Esophagus muscularis mucosa (tissue), 4 donors: ENCODE results near the gene P2RX1. TPM values are rescaled to one million over a fixed set of nuclear protein-coding genes. Genes with fewer than 3 reads are reported as not detected.

ENCODE experiments used
- DNase-seq: peaks from one replicate; pipeline ENCODE4 v3.0.0-alpha.2; 2017; ENCODE audit errors: extremely low spot score
- H3K27ac ChIP-seq, 4 donors: fragments of 200-600 bp; sonication (generic); replicated peaks in 1 of 4; 1 replicate in 3 of 4; 2 replicates in 1 of 4; pipeline ENCODE4 v1.5.1; 2016 to 2019; ENCODE audit warnings: mild to moderate bottlenecking in 1 of 4
- H3K27me3 ChIP-seq, 4 donors: fragments of 200-600 bp; sonication (generic); one replicate each; pipeline versions ENCODE4 v1.5.1 to v1.6.0; 2016 to 2019
- H3K36me3 ChIP-seq, 4 donors: fragments of 200-600 bp; sonication (generic); one replicate each; pipeline ENCODE4 v1.5.1; 2016 to 2019
- H3K4me1 ChIP-seq, 4 donors: fragments of 200-600 bp; sonication (generic); one replicate each; pipeline ENCODE4 v1.5.1; 2016 to 2019
- H3K4me3 ChIP-seq, 4 donors: fragments of 200-600 bp; sonication (generic); 1 replicate in 2 of 4; 2 replicates in 2 of 4; pipeline ENCODE4 v1.5.1; 2016 to 2019; ENCODE audit warnings: mild to moderate bottlenecking in 4 of 4, moderate library complexity in 1 of 4
- H3K9me3 ChIP-seq, 4 donors: fragments of 200-600 bp; sonication (generic); 1 replicate in 3 of 4; 2 replicates in 1 of 4; pipeline ENCODE4 v1.5.1; 2016 to 2019
- CTCF ChIP-seq, 3 experiments: fragments of 200-600 bp in 2 of 3; fragments of 450-650 bp in 1 of 3; sonication (generic) in 2 of 3; IDR thresholded peaks; one replicate each; pipeline ENCODE4 v1.5.1; 2017 to 2019; ENCODE audit warnings: antibody characterized with exemption in 3 of 3, mild to moderate bottlenecking in 2 of 3, moderate library complexity in 1 of 3
- EP300 ChIP-seq: sonication (generic); formaldehyde crosslinking; IDR thresholded peaks from one replicate; pipeline ENCODE4 v1.6.1; 2017; ENCODE audit warnings: antibody characterized with exemption
- POLR2A ChIP-seq: fragments of 450-650 bp; IDR thresholded peaks from one replicate; pipeline ENCODE4 v1.6.1; 2017; ENCODE audit warnings: antibody characterized with exemption, moderate library complexity, mild to moderate bottlenecking, low read depth
- POLR2AphosphoS5 ChIP-seq, 2 donors: sonication (generic); formaldehyde crosslinking; IDR thresholded peaks; one replicate each; pipeline ENCODE4 v1.6.1; 2017; ENCODE audit warnings: antibody characterized with exemption in 2 of 2
- WGBS: methylation state at CpG from one replicate; pipeline ENCODE4 v1.1.5; 2018; 5-methylcytosine and 5-hydroxymethylcytosine counted together
- intact Hi-C: fragments of 100-400 bp; cut with DNase I; formaldehyde crosslinking; loops from one replicate; pipeline ENCODE4 v1.15.1; 2023
- total RNA-seq, 4 donors: library from RNA; depleted of rRNA; stranded (reverse); fragments of >200 nt; gene quantifications; one replicate each; pipeline versions ENCODE4 v1.1.0 to v1.2.1, GENCODE V29; 2016

P2RX1 gene
- total RNA-seq, 4 donors from 2014 or later: 3.7 to 26.0 (median 10.2) TPM

- H3K4me1 ChIP-seq: peaks cover 0 to 14% (median 3%) of the 10 kb centered on the region in 4 donors
- TF ChIP-seq CTCF (IDR thresholded peaks at IDR 0.05): no peak
- H3K4me3 ChIP-seq: no peak overlapping the region
- intact Hi-C loops: no loop called here
- peaks cover 6 to 68% (median 36%) of the 10 kb centered on the region in 4 donors for H3K36me3 ChIP-seq
- no peak overlapping the region for H3K27ac ChIP-seq
- H3K27me3 ChIP-seq: no peaks in the 10 kb centered on the region
- H3K9me3 ChIP-seq: no peaks in the 10 kb centered on the region
- 77% methylated on average over 8 of the region's 8 CpGs for WGBS
- DNase-seq: no peak
Measured at GRCh38 chr17:3877220-3877619, 39.0 kb downstream of the P2RX1 start.

- intact Hi-C loops: no loop called here
- Histone ChIP-seq H3K36me3 (peaks cover 6 to 65% (median 41%) of the 10 kb centered on the region in 4 donors), H3K9me3 (no peaks in the 10 kb centered on the region), H3K4me3 (no peak overlapping the region), H3K27ac (no peak overlapping the region), H3K27me3 (no peaks in the 10 kb centered on the region), H3K4me1 (peaks cover 0 to 14% (median 3%) of the 10 kb centered on the region in 4 donors)
- TF ChIP-seq POLR2AphosphoS5 (IDR thresholded peaks at IDR 0.05): no peak
- TF ChIP-seq POLR2A: no peak
- TF ChIP-seq CTCF (IDR thresholded peaks at IDR 0.05): no peak
- TF ChIP-seq EP300: no peak
- WGBS: 97% methylated on average over 7 of the region's 7 CpGs
- no peak for DNase-seq
Measured at GRCh38 chr17:3875317-3875716, 40.9 kb downstream of the P2RX1 start.

GRCh38 chr17:3873862-3874261, 42.4 kb downstream of the P2RX1 start:
- H3K4me3 ChIP-seq: no peak overlapping the region
- intact Hi-C loops: no loop called here
- H3K36me3 ChIP-seq: peaks cover 6 to 68% (median 46%) of the 10 kb centered on the region in 4 donors

GRCh38 chr17:3870871-3871306, 45.4 kb downstream of the P2RX1 start:
- Histone ChIP-seq H3K27me3 (no peaks in the 10 kb centered on the region), H3K36me3 (peaks cover under 1 to 53% (median 39%) of the 10 kb centered on the region in 4 donors), H3K9me3 (no peaks in the 10 kb centered on the region), H3K27ac (no peak overlapping the region), H3K4me3 (no peak overlapping the region), H3K4me1 (no peaks in the 10 kb centered on the region)
- intact Hi-C loops: no loop called here
- TF ChIP-seq CTCF (IDR thresholded peaks at IDR 0.05): no peak
- TF ChIP-seq POLR2AphosphoS5 (IDR thresholded peaks at IDR 0.05): no peak
- TF ChIP-seq EP300: no peak
- TF ChIP-seq POLR2A: no peak
- WGBS: 64% methylated on average over 11 of the region's 11 CpGs
- no peak for DNase-seq

More at GRCh38 chr17:3873862-3874261, 42.4 kb downstream of the P2RX1 start:
- no peaks in the 10 kb centered on the region for H3K9me3 ChIP-seq
- no peak overlapping the region for H3K27ac ChIP-seq
- no peaks in the 10 kb centered on the region for H3K27me3 ChIP-seq
- TF ChIP-seq CTCF (IDR thresholded peaks at IDR 0.05): no peak
- TF ChIP-seq POLR2AphosphoS5 (IDR thresholded peaks at IDR 0.05): no peak
- no peak for TF ChIP-seq POLR2A
- no peak for TF ChIP-seq EP300
- peaks cover 0 to under 1% (median 0%) of the 10 kb centered on the region in 4 donors for H3K4me1 ChIP-seq
- no peak for DNase-seq
- 96% methylated on average over 10 of the region's 10 CpGs for WGBS

GRCh38 chr17:3867606-3868005, 48.7 kb downstream of the P2RX1 start:
- Histone ChIP-seq H3K9me3 (no peaks in the 10 kb centered on the region), H3K27ac (no peak overlapping the region), H3K4me3 (no peak overlapping the region), H3K4me1 (peaks cover 0 to 7% (median 3%) of the 10 kb centered on the region in 4 donors), H3K27me3 (no peaks in the 10 kb centered on the region), H3K36me3 (peaks cover 0 to 27% (median 16%) of the 10 kb centered on the region in 4 donors)
- DNase-seq: no peak
- TF ChIP-seq POLR2AphosphoS5 (IDR thresholded peaks at IDR 0.05) (no peak), CTCF (IDR thresholded peaks at IDR 0.05) (no peak), POLR2A (no peak), EP300 (no peak)
- 79% methylated on average over 11 of the region's 11 CpGs for WGBS
- intact Hi-C loops: no loop called here
